Left ventricle myocardium inferior (tissue), 1 donor: ENCODE data around the gene NKX3-2. TPM values are rescaled to one million over a fixed set of nuclear protein-coding genes. Genes with fewer than 3 reads are reported as not detected.

Experiments
- DNase-seq: peaks from one replicate; pipeline ENCODE4 v3.0.0-alpha.2; 2020
- H3K27ac ChIP-seq: fragments of 200-600 bp; replicated peaks from 2 replicates; pipeline ENCODE4 v1.8.0; 2021
- H3K27me3 ChIP-seq: fragments of 200-600 bp; 2 replicates; pipeline ENCODE4 v1.8.0; 2021; ENCODE audit warnings: low read depth
- H3K36me3 ChIP-seq: fragments of 200-600 bp; 2 replicates; pipeline ENCODE4 v1.8.0; 2021
- H3K4me1 ChIP-seq: fragments of 200-600 bp; 2 replicates; pipeline ENCODE4 v1.8.0; 2021
- H3K4me3 ChIP-seq: fragments of 200-600 bp; 2 replicates; pipeline ENCODE4 v1.8.0; 2021; ENCODE audit warnings: mild to moderate bottlenecking, moderate library complexity
- H3K9me3 ChIP-seq: fragments of 200-600 bp; replicated peaks from 2 replicates; pipeline ENCODE4 v1.8.0; 2021
- CTCF ChIP-seq: fragments of 200-600 bp; IDR thresholded peaks from 2 replicates; pipeline ENCODE4 v1.8.0; 2021; ENCODE audit warnings: antibody characterized with exemption, mild to moderate bottlenecking, borderline replicate concordance
- intact Hi-C: fragments of 100-400 bp; cut with micrococcal nuclease; formaldehyde crosslinking; loops from one replicate; pipeline ENCODE4 v1.11.0; 2022
- total RNA-seq: library from RNA; stranded (reverse); fragmentation: NEBNext Ultra II Directional; extraction: Animal tissue kit (Norgen Biotek cat#: 25700); gene quantifications from one replicate; pipeline ENCODE4 v1.2.1, GENCODE V29; 2021
- donor health status: DM: no; HTN: yes; CAD: no; lungs with severe emphysema.

NKX3-2 gene
- total RNA-seq, 1 donor from 2014 or later, result not detected

- H3K27me3 ChIP-seq, result peaks cover 100% of the 10 kb centered on the region
- H3K9me3 ChIP-seq, result no peaks in the 10 kb centered on the region
These were observed 10.5 kb downstream of the NKX3-2 start for GRCh38 chr4:13533670-13534343.

DNA sequence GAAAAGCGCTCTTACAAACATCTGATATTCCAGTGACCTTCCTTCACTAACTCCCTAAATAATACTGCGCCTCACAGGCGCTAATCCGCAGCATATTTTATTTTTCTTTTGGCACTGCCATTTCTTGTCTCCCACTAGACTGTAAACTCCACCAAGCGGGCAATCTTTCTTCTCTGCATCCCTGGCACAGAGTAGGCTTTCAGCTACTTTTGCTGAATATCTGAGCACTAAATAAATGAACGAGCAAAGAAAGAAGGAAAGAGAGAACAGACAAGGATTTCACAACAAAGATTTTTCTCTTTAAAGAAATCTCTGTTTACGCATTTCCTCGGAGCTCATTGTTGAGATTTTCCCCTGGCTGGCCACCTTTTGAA is 12.7 kb downstream of the NKX3-2 start:
- H3K4me3 ChIP-seq, result no peak overlapping the region
- intact Hi-C loops, result no loop called here
- peaks cover 100% of the 10 kb centered on the region for H3K27me3 ChIP-seq
- H3K36me3 ChIP-seq, result no peaks in the 10 kb centered on the region
- no peaks in the 10 kb centered on the region for H3K9me3 ChIP-seq
- TF ChIP-seq CTCF, result no peak
- H3K4me1 ChIP-seq, result peaks cover 25% of the 10 kb centered on the region
- no peak for DNase-seq
- no peak overlapping the region for H3K27ac ChIP-seq

More at GRCh38 chr4:13533670-13534343, 10.5 kb downstream of the NKX3-2 start:
- no peak overlapping the region for H3K4me3 ChIP-seq
- intact Hi-C loops, result no loop called here
- H3K4me1 ChIP-seq, result peaks cover 20% of the 10 kb centered on the region
- H3K27ac ChIP-seq, result no peak overlapping the region
- DNase-seq, result no peak
- no peaks in the 10 kb centered on the region for H3K36me3 ChIP-seq
- TF ChIP-seq CTCF, result no peak

DNA sequence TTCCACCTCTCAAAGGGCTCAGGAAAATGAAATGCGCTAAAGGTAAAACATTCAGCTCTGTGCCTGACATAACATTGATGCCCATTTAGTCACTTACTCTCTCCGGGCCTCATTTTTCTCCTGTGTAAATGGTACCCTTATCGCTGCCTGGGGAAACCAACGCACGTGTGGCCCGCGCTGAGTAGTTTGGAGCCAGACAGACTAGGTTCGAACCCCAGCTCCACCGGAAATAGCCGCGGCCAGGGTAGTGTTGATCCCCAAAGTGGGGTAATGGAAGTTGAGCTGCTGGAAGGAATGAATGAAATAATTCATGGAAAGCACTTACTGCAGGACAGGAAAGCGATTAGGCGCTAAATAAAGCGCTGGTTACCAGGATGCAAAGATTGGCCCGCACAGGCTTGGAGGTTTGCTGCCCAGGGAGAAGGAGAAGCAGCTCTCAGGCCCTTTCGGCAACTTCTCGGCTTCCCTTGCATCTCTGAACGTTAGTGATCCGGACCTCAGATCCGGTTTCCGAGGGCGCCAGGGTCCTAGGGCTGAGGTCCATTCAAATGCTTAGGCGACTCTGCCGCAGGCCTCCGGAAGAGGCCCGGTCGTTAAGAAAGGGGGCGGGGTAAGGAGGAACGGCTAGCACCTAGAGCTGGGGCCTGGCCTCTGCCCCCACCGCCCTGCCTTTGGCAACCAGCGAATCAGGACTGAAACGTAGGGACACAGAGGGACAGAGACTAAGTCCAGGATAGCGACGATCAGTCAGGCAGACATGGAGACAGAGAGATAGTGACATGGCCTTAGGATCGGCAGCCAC is 13.3 kb downstream of the NKX3-2 start:
- TF ChIP-seq CTCF, result no peak
- Histone ChIP-seq H3K27me3 (peaks cover 100% of the 10 kb centered on the region), H3K27ac (no peak overlapping the region), H3K4me1 (peaks cover 22% of the 10 kb centered on the region), H3K4me3 (no peak overlapping the region), H3K9me3 (no peaks in the 10 kb centered on the region), H3K36me3 (no peaks in the 10 kb centered on the region)
- intact Hi-C loops, result no loop called here
- no peak for DNase-seq

GRCh38 chr4:13529128-13529919 is 15.0 kb downstream of the NKX3-2 start:
- DNase-seq, result no peak
- no peaks in the 10 kb centered on the region for H3K36me3 ChIP-seq
- TF ChIP-seq CTCF, result no peak
- intact Hi-C loops, result no loop called here
- H3K27ac ChIP-seq, result no peak overlapping the region
- peaks cover 15% of the 10 kb centered on the region for H3K4me1 ChIP-seq
- H3K4me3 ChIP-seq, result no peak overlapping the region
- peaks cover 12% of the 10 kb centered on the region for H3K9me3 ChIP-seq
- peaks cover 100% of the 10 kb centered on the region for H3K27me3 ChIP-seq

GRCh38 chr4:13528821-13529127 is 15.5 kb downstream of the NKX3-2 start:
- no peaks in the 10 kb centered on the region for H3K36me3 ChIP-seq
- H3K4me3 ChIP-seq, result no peak overlapping the region
- peaks cover 17% of the 10 kb centered on the region for H3K9me3 ChIP-seq
- H3K4me1 ChIP-seq, result peaks cover 15% of the 10 kb centered on the region
- H3K27ac ChIP-seq, result no peak overlapping the region
- intact Hi-C loops, result no loop called here
- no peak for DNase-seq
- peaks cover 100% of the 10 kb centered on the region for H3K27me3 ChIP-seq
- no peak for TF ChIP-seq CTCF
